GM21619 (cell line): Measurements from ENCODE around the gene ANKH.
A peak's percentile ranks its signal among the peaks of the same experiment; 100 is the strongest.

Experiments
- ATAC-seq: cut with Tn5 transposase; IDR thresholded peaks from one replicate; pipeline ENCODE4 v1.9.1; 2021; ENCODE audit not compliant: unreplicated experiment

ANKH gene

GRCh38 chr5:14741801-14742440 lies 129.7 kb downstream of the ANKH start:
- ATAC-seq = no peak

DNA sequence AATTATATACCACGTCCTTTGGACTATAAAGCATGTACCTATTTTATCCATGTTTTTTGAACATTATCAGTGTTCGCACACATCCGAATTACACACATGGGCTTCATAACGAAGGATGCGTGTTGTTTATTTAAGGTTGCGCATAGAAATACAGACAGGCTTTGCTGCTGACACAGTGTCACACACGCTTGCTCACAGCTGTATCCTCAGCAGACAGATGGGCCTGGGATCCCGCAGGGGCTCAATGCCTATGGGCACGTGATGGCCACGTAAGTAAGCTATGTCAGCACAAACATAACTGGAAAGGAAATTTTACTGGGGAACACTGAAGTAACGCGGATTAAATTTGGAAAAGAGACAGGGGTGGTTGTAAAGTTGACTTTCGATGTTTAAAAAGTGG lies 130.4 kb downstream of the ANKH start:
- ATAC-seq = no peak

DNA sequence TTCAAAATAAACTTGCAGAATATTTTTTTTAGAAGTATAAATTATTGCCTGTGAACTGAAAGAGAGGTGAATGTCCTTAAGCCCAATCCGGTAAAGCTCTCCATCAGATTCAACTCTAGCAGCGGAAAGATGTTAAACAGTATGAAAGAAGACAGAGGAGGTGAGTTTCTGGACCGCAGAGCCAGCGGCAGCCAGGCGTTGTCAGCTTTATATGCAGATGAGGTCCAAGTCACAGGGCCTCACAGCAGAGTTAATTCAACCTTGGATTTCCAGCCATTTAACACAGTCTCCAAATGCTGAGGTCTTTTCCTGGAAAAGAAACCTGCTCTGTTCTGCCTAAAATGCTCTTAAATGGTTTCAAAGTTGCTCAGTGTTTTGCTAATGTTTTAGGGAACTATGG lies 131.6 kb downstream of the ANKH start:
- no peak for ATAC-seq

DNA sequence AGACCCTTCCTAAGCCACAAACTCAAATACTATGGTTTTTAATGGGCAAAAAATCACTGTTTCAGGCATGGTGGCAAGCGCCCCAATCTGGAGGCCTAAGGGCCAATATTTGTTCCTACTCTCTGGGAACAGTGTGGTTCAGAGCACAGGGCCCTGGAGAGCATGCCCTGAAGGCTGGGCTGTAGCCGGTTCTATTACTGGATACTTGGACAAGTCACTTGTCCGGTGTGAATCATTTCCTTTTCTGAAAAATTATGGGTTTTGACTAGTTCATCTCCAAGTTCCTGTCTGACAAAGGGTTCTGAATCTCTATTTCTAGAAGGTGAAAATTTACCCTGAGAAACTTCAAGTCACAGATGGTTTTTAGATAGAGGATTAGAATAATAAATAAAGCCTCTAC lies 132.0 kb downstream of the ANKH start:
- ATAC-seq = no peak

DNA sequence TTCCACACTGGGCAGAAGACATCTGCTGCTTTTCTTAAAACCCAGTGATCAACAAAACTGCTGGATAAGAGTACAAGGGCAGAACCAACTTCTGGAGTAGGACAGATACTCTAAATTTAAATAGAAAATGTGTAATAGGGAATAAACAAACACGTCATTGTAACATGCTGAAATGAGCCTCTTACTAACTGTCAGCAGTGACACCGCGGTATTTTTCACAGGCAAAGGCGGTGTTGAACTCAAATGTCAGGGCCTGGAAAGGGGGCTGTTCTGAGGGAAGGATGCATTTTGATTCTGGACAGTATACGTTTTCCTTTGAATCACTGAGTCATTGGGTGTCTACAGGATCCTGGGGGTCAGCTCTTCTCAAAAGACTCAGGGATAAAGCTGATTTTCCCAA lies 133.5 kb downstream of the ANKH start:
- no peak for ATAC-seq

GRCh38 chr5:14737291-14737690 lies 134.3 kb downstream of the ANKH start:
- no peak for ATAC-seq

DNA sequence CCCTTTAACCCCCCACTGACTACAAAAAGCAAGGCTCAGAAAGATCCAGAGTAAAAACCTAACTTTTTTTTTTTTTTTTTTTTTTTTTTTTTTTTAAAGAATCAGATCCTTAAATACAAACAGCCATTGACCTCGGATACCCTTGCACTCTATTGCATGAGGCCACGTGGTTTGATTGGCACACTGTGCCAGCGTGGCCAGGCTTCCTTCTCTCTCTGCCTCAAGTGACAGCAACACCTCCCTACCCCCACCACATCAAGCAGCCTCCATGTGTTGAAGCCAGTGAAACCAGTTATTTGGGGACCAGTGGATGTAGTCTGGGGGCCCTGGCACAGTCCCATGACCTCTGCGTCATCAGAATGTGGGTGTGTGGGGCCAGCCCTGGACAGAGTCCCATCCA lies 135.6 kb downstream of the ANKH start:
- no peak for ATAC-seq

DNA sequence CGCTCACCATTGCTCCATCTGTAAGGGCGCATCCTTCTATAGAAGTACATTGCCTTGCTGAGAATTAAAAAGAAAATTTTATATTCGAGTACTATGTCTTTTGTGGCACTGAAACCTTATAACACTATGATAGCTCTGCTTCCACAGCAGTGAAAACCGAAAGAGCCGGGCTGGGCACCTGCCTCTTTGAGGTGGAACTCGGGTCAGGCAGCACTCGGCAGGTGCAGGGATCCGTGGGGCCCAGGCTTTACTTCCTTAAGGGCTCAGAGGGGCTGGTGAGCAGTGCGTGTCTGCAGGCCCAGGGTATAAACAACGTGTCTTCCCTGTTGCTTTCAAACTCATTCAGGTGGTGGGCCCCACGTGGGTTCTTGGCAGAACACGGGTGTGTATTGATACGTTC lies 137.2 kb downstream of the ANKH start:
- no peak for ATAC-seq

- no peak for ATAC-seq
These were observed 137.9 kb downstream of the ANKH start for GRCh38 chr5:14733661-14734060.

DNA sequence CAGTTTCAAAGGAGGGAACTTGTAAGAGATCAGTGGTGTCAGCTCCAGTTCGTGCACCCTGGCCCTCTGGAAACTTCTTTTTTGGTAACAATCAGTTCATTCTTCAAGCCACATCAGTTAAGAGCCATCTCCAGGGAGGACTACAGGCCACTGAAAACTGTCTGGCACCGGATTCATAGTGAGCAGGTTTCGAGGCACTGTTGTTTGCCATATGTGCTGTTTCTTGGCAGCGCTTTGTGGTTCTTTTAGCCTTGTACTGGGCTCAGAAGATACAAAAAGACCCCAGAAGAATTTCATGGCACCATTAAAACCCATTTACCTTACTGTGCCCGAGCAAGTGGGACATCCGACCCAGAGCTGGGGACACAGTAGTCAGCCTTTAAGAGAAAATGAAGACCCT lies 138.6 kb downstream of the ANKH start:
- no peak for ATAC-seq

DNA sequence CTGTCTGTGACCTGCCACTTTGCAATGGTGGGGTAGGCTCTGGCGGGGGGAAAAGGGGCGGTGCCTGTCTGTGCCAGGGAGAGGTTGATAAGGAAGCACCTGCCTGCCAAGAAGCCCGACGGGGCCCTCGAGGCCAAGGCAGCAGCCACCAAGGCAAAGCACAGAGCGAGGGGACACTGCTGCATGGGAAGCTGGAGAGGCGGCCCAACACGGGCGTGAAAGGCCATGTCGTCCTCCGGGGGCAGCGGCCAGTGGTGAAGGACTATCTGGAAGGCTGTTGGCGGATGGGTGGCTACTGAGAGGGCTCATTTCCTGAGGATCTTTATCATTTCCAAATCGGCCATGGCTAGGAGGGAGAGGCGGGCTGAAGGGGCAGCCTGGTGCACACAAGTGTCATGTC lies 140.7 kb downstream of the ANKH start:
- no peak for ATAC-seq

DNA sequence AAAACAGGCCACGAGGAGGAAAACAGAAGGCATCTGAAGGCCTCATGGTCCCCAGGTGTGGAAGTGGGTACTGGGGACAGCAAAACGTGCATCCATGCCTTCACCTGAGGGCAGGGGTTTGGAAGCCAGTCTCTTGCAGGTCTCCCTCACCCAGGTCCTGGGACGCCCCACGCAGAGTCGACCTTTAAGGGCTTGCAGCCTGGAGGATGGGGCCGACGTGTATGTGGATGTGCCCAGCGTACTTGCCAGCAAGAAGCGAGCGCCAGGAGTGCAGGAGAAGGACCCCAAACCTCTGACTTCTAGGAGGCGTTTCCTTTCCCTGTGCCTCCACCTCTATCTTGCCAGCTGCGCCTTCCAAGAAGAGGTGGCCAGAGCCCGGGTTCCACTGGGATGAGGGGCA lies 141.1 kb downstream of the ANKH start:
- no peak for ATAC-seq

DNA sequence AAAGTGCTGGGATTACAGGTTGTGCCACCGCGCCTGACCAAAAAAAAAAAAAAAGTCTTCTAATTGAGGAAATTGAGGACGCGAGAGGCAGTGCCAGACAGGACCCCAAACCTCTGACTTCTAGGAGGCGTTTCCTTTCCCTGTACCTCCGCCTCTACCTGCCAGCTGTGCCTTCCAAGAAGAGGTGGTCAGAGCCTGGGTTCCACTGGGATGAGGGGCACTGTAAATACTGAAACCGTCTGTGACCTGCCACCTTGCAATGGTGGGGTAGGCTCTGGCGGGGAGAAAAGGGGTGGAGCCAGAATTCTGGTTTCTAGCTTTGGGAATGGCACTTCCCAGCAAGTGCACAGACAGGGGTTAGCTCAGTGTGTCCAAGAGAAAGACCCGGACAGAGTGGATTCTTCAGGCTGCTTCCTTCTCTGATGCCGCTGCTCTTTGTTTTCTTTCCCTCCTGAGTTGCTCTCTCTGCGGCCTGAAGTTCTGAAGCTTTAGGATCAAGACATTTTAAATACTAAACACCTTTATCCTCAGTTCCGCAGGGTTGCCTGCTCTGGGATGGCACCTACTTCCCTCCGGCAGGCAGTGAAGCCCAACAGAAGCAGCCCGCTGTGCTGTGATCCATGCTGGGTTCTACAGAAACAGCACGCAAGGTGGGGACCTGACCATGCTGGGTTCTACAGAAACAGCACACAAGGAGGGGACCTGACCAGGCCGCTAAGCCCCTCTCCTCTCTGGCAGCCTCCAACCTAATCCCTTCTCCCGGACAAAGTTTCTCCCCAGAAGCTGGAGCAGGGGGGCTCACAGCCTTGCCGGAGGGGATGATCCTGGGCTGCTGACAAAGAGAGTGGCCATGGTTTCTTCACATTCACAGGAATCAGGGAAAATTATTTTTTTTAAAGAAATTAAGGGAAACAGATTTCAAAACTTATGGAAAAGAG lies 141.9 kb downstream of the ANKH start:
- ATAC-seq = no peak

DNA sequence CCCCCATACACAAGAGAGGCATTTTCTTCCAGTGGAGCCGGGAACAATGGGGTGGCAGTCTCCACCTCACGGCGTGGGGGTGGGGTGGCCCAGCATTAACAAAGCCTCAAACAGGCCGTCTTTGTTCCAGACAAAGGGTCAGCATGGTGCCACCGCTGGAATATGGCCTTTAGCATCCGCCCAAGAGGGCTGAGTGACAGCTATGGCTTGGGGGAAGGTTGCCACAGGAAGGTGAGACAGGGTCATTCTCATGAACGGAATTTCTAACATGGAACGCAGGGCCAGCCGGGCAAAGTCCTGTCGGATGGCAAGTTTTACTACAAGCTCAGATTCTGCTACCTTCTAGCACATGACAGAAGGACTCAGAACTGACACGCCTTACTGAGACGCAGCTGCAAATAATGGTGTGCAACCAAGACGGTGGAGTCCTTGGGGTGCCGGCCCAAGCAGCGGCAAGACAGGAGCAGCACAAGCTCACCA lies 143.1 kb downstream of the ANKH start:
- ATAC-seq = no peak

DNA sequence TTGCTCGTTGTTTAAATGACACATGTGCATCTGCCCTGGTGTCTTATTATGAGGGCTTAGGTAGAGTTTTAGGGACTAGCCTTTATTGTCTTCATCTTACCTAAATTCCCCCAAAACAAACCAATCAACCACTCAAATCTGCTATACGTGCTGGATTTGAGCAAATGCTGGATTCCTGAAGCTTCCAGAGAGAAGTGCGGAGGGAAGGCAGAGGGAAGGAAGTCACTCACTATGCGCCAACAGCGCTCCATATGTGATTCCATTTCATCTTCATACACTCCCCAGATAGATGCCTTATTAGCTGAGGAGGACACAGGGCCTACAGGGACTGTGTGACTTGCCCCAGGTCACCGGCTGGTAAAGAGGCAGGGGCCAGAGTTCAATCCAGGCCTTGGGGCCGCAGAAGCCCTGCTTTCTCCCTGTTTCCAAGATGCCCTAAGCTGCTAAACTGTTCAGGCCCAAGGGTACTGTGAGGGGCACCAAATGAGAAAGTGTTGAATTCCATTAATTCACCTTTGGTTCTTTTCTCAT lies 143.6 kb downstream of the ANKH start:
- no peak for ATAC-seq

GRCh38 chr5:14727428-14727865 lies 144.1 kb downstream of the ANKH start:
- ATAC-seq = peak; percentile 70

DNA sequence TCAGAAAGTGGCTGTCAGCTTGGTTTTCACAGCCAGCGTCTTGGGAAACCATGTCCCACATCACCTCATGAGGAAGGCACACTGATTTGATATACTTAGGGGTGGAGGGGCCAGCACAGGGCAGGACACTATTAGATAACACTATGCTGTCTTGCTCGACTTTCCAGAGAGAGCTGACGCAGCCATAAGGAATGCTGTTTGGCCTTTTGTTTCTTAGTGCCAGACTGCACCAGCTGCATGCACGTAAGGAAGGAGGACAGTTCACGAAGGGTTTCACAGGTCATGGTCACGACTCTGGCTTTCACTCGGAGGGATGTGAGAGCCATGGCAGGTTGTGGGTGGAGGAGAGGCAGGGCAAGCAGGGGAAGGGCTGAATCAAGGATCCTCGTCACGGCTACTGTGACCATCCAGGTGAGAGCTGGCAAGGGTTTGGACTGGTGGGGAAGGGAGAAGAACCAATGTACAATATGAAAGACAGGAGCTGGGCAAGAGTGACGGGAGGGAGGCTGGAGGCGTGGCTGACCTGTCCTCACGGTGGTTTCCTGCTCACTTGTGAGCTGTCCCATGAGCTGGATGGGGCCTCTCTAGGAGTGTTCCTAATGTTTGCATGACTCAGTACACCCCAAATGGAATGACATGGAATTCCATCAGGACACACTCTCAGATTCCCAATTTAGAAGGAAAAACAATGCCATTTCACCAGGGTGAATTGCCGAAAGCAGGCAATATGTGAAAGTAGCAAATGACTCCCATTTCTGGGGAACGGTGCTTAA lies 145.3 kb downstream of the ANKH start:
- no peak for ATAC-seq

DNA sequence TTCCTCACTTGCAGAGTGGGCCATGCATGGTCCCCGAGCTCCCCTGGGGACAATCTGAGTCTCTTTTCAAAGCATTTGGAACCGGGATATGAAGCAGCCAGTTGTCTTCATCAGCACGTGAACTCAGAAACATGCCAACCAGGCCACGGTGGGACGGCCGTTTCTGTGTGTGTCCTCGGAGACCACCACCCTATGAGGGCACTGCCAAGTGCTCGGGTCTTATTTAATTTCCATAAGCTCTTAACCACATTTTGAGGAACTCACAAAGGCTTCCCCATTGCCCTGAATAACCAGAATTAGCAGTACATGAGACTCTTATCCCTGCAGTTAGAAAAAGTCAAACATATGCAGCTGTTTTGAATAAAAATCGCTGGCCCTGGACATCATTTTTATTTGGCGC lies 146.9 kb downstream of the ANKH start:
- no peak for ATAC-seq

GRCh38 chr5:14723701-14724132 lies 147.9 kb downstream of the ANKH start:
- no peak for ATAC-seq

- ATAC-seq = no peak
These were observed 148.7 kb downstream of the ANKH start for GRCh38 chr5:14722923-14723322.

- no peak for ATAC-seq
These were observed 149.5 kb downstream of the ANKH start for GRCh38 chr5:14721990-14722656.
